22Rv1 (cell line): ENCODE data around the gene THRB.

Source experiments
- H3K27ac ChIP-seq: fragments of 450-650 bp; 2 replicates; pipeline ENCODE4 v1.5.1; 2017
- ZFX ChIP-seq: fragments of 450-650 bp; IDR thresholded peaks from 2 replicates; pipeline ENCODE4 v1.6.1; 2017; ENCODE audit warnings: antibody characterized with exemption, borderline replicate concordance
- TF ChIP-seq, protein P1 (sequence below): fragments of 450-650 bp; IDR thresholded peaks from 2 replicates; pipeline ENCODE4 v1.5.1; 2017; ENCODE audit warnings: mild to moderate bottlenecking

The THRB gene

DNA sequence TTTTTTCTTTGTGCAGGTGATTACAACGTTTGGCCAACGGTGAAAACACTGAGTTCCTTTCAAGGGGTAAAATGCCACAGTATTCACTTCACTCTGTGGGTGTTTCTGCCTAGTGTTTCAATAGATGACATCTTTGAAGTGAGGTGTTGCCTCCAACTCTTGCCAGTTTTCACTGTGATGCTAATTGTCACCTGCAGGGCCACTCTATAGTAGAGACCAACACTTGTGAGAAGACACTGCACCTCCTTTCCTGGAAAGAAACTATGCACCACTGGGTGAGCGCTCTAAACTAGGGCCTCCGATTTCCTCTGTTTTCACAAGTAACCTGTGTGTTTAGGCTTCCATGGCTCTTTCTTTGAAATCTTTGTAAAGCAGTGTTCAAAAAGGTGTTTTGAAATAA is 98.3 kb downstream of the THRB start:
- TF ChIP-seq, protein P1, sequence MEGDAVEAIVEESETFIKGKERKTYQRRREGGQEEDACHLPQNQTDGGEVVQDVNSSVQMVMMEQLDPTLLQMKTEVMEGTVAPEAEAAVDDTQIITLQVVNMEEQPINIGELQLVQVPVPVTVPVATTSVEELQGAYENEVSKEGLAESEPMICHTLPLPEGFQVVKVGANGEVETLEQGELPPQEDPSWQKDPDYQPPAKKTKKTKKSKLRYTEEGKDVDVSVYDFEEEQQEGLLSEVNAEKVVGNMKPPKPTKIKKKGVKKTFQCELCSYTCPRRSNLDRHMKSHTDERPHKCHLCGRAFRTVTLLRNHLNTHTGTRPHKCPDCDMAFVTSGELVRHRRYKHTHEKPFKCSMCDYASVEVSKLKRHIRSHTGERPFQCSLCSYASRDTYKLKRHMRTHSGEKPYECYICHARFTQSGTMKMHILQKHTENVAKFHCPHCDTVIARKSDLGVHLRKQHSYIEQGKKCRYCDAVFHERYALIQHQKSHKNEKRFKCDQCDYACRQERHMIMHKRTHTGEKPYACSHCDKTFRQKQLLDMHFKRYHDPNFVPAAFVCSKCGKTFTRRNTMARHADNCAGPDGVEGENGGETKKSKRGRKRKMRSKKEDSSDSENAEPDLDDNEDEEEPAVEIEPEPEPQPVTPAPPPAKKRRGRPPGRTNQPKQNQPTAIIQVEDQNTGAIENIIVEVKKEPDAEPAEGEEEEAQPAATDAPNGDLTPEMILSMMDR, result no peak
- no peak for TF ChIP-seq ZFX
- H3K27ac ChIP-seq, result no peak overlapping the region

DNA sequence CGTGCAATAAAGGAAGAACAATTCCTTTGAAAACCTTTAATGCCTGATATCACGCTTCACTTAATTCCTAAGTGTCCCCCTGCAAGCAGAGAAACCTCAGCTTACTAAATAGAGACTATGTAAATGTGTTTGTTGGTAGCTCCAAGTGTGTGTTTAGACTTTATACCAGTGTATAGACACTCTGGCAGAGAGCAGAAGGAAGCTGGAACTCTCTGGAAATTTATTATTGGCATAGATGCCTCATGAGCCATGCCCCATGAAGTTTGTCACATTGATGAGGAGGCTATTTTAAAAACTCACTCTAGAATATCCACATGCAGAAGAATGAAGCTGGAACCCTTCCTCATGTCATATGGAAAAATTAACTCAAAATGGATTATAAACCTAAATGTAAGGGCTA is 99.9 kb downstream of the THRB start:
- TF ChIP-seq ZFX, result no peak
- TF ChIP-seq, protein P1, result no peak
- H3K27ac ChIP-seq, result no peak overlapping the region

DNA sequence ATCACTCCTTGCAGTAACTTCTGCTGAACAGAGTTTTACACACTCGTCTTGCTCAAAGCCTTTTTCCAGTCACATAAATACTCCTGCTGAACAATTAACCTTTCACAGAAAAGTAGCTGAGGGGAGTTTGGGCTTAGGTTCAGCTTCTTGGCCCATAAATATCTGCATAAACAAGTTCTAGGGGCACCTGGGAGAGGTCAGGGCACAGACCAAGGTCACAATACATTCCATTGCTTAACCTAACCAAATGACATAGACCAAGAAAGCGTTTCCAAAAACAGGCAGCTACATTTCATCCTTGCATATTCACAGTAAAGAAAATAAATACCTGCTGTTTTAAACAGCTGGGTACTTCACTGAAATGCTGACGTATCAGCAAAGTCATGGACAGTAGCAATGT is 101.3 kb downstream of the THRB start:
- no peak overlapping the region for H3K27ac ChIP-seq
- TF ChIP-seq, protein P1, result no peak
- no peak for TF ChIP-seq ZFX

DNA sequence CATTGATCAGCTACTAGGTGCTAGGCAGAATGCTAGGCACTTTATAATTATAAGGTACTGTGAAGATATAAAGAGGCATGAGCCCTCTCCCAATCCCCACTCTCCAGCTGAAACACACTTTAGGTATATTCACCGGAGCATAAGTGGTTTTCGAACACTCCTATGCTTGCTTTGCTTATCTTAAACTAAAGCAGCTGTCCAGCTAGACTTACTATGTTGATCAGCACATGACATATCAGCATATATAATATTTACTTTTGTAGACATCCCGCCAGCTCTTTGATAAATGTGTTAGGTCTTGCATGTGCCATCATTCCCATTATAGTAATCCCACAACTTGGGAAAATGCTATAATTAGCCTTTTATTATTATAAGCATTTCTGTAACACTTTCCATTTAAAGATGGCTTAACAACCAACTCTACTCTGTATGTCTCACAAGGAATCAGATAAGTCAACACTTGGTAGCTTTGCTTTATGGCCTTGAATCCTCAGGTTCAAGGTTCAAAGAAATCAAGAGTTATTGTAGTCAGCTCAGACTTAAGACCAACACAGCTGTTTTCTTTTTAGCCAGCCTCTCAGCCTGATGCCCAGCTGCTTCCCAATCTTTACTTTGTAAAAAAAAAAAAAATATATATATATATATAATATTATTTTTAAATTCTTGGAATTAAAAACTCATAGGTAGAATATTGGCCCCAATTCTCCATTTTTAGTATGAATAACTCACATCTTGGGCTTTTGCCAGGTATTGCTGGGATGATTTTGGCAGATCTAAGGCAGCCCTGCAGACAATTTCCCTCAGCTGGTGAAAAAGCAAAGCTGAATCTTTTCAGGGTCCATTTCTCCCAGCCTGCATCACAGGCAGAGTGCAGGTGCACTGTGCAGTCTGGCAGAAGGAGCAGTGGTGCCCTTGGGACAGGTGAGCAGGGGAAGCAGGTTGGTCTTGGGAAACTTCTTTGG is 104.2 kb downstream of the THRB start:
- H3K27ac ChIP-seq, result no peak overlapping the region
- no peak for TF ChIP-seq ZFX
- TF ChIP-seq, protein P1, result no peak

DNA sequence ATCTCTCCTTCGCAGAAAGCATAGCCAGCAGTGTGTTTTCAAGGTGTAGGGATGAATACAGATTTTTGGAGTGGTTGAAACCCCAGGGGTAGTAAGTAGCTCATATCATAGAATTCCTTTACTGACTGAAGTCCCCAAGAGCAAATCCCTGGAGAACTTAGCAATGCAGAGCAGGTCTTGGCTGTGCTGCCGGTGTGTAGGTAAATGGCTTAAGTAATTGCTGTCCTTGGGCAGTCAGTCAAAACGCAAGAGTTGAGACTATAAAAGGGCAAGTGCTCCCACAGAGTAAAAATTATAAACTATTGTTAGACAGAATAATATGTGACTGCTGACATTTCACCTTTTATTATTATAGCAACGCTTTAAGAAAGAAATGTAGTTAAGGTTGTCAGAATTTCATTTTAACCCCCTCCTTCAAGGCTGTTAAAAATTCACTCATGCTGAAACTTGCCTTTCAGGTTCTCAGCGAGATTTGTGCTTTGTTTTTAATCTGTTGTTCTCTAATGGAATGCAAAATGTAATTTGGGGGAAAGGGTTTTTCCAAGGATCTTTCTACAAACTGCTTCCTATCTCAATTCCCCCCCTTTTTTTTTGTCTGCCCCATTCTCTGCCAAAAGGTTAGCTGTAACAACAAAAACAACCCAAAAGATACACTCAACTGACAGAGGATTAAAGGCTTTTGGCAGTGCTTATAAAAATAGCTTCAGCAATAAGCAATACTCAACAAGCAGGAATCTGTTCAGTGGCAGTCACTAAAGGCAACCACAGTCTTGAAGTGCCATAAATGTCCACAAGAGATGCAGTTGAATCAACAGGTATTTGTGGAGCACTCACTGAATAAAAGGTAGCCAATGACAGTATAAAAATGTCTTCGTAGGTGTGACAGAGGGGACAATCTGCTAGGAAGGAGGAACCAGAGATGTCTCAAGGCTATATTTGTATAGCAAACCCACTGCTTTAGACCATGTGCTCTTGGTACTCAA is 105.3 kb downstream of the THRB start:
- H3K27ac ChIP-seq, result no peak overlapping the region
- no peak for TF ChIP-seq ZFX
- TF ChIP-seq, protein P1, result no peak

DNA sequence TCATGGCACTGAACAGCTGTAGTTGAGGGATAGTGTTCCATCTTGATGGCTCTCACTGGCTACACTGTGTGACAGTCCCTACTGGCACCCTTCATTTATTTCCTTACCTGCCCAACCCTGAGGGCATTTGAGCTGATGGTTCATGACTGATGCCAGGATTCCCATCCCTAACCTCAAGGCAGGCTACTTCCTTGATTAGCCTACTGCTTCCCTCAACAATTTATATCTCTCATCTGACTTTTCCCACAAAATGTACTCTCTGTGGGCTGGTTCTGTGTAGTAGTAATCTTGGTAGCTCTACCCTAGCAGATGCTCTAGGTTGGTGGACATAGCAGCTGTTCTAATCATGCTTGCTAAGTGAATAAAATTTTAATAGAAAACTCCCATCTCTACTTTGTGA is 106.0 kb downstream of the THRB start:
- no peak overlapping the region for H3K27ac ChIP-seq
- no peak for TF ChIP-seq ZFX
- TF ChIP-seq, protein P1, result no peak

DNA sequence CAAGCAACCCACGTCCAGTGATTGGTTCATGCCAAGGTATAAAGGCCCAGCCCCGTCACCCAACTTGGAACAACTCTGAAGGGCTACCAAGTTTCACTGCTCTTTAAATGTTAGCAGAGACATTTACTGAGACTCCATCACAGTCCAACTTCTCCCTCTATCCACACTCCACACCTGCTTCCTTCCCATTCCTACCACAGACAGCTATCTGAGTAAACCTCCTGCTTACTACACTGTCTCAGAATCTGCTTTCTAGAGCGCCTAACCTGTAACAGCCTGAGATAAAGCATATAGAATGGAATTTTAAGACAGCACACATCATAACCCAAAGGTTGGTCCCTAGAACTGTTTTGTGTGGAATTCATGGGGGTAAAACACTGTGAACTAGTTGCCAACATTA is 106.5 kb downstream of the THRB start:
- no peak overlapping the region for H3K27ac ChIP-seq
- no peak for TF ChIP-seq ZFX
- TF ChIP-seq, protein P1, result no peak
